Measurements from ENCODE around the gene CLHC1.
"Not testable (repeated sequence)": the region's sequence is repeated elsewhere in the genome, so short reads cannot be mapped to it uniquely, and the experiment has no call there.

The CLHC1 gene

GRCh38 chr2:55133467-55134315, 98.4 kb downstream of the CLHC1 start:
- Histone ChIP-seq H3K36me3 (ENCODE audit: insufficient read depth, low read length) (no peaks in the 10 kb centered on the region), H3K4me1 (ENCODE audit: insufficient read depth, low read length) (peaks cover 35% of the 10 kb centered on the region), H3K9me3 (ENCODE audit: control insufficient read depth, insufficient read depth, low read length) (no peaks in the 10 kb centered on the region), H3K9ac (ENCODE audit: low read depth, low read length) (peak overlapping the region; percentile 13)

DNA sequence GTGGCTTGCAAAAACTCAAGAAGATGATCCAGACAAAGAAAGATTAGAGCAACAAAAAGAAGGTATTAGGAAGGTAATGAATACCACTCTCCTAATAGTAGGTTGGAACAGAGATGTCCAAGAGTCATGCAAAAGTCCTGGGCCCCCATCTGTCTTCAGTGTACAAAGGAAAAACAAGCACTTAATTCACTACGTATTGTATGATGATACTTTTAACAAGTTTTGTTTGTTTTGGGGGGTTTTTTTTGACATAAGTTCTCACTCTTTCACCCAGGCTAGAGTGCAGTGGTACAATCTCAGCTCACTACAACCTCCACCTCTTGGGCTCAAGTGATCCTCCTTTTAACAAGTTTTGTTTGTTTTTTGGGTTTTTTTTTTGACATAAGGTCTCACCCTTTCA, 101.2 kb downstream of the CLHC1 start:
- Histone ChIP-seq H3K9me3 (ENCODE audit: control insufficient read depth, insufficient read depth, low read length) (no peaks in the 10 kb centered on the region), H3K36me3 (ENCODE audit: insufficient read depth, low read length) (no peaks in the 10 kb centered on the region), H3K9ac (ENCODE audit: low read depth, low read length) (no peak overlapping the region), H3K4me1 (ENCODE audit: insufficient read depth, low read length) (peaks cover 16% of the 10 kb centered on the region)

GRCh38 chr2:55126643-55127042, 105.5 kb downstream of the CLHC1 start:
- not testable (repeated sequence) for H3K9ac ChIP-seq (ENCODE audit: low read depth, low read length); H3K4me1 ChIP-seq (ENCODE audit: insufficient read depth, low read length)

More at GRCh38 chr2:55126643-55127042, 105.5 kb downstream of the CLHC1 start:
- not testable (repeated sequence) for H3K9me3 ChIP-seq (ENCODE audit: control insufficient read depth, insufficient read depth, low read length); H3K36me3 ChIP-seq (ENCODE audit: insufficient read depth, low read length)

All from ES-I3 (cell line).